OCI-LY1 (cell line): ENCODE results near the gene RPN2.

Experiments
- H2AFZ ChIP-seq: fragments of 200-600 bp; sonication (generic), shearing (Covaris generic); 2 replicates; pipeline ENCODE4 v1.6.0; 2014; ENCODE audit warnings: antibody characterized with exemption, mild to moderate bottlenecking, low read length
- H3F3A ChIP-seq: fragments of 200-600 bp; sonication (generic), shearing (Covaris generic); 2 replicates; pipeline ENCODE4 v1.6.0; 2014; ENCODE audit warnings: mild to moderate bottlenecking, antibody characterized with exemption, low read length, moderate library complexity; ENCODE audit not compliant: insufficient read depth
- H3K27ac ChIP-seq: fragments of 200-600 bp; sonication (generic); 2 replicates; pipeline ENCODE4 v1.5.1; 2014; ENCODE audit warnings: low read length, mixed run types, mild to moderate bottlenecking, low read depth; ENCODE audit not compliant: poor library complexity, severe bottlenecking
- H3K27me3 ChIP-seq: fragments of 200-600 bp; sonication (generic); 2 replicates; pipeline ENCODE4 v1.6.0; 2014; ENCODE audit warnings: antibody characterized with exemption, mild to moderate bottlenecking, low read length, moderate library complexity; ENCODE audit not compliant: insufficient read depth
- H3K36me3 ChIP-seq: fragments of 200-600 bp; sonication (generic); 2 replicates; pipeline ENCODE4 v1.6.1; 2014; ENCODE audit warnings: mild to moderate bottlenecking, antibody characterized with exemption, low read length, moderate library complexity, mixed read lengths; ENCODE audit not compliant: insufficient read depth
- H3K4me1 ChIP-seq: fragments of 200-600 bp; sonication (generic); 2 replicates; pipeline ENCODE4 v1.5.1; 2014; ENCODE audit warnings: mild to moderate bottlenecking, low read length, moderate library complexity; ENCODE audit not compliant: insufficient read depth, severe bottlenecking
- H3K4me2 ChIP-seq: fragments of 200-600 bp; sonication (generic), shearing (Covaris generic); 2 replicates; pipeline ENCODE4 v1.6.1; 2014; ENCODE audit warnings: low read length
- H3K4me3 ChIP-seq: fragments of 200-600 bp; sonication (generic); 2 replicates; pipeline ENCODE4 v1.5.1; 2014; ENCODE audit warnings: low read length, low read depth, mild to moderate bottlenecking, mixed read lengths; ENCODE audit not compliant: poor library complexity, severe bottlenecking
- H3K79me2 ChIP-seq: fragments of 200-600 bp; shearing (Covaris generic); 2 replicates; pipeline ENCODE4 v1.6.1; 2016; ENCODE audit warnings: mixed run types, low read length, mixed read lengths; ENCODE audit not compliant: insufficient read depth
- H3K9ac ChIP-seq: fragments of 200-600 bp; sonication (generic), shearing (Covaris generic); 2 replicates; pipeline ENCODE4 v1.6.1; 2014; ENCODE audit warnings: mild to moderate bottlenecking, low read length, mixed read lengths
- H3K9me2 ChIP-seq: fragments of 200-600 bp; sonication (generic), shearing (Covaris generic); 2 replicates; pipeline ENCODE4 v1.6.1; 2014; ENCODE audit warnings: low read depth, mild to moderate bottlenecking, low read length, mixed read lengths
- H3K9me3 ChIP-seq: fragments of 200-600 bp; shearing (Covaris generic); 2 replicates; pipeline ENCODE4 v1.6.1; 2014; ENCODE audit warnings: low read length, mixed read lengths
- H4K20me1 ChIP-seq: fragments of 200-600 bp; sonication (generic), shearing (Covaris generic); 2 replicates; pipeline ENCODE4 v1.6.0; 2016; ENCODE audit warnings: mild to moderate bottlenecking, low read length; ENCODE audit not compliant: insufficient read depth
- EZH2 ChIP-seq: fragments of 200-600 bp; sonication (generic), shearing (Covaris generic); IDR thresholded peaks from 2 replicates; pipeline ENCODE4 v1.8.0; 2017; ENCODE audit warnings: borderline replicate concordance, mixed run types, mild to moderate bottlenecking, antibody characterized with exemption, low read length, moderate library complexity, mixed read lengths
- TF ChIP-seq, protein P1 (sequence below): fragments of 200-600 bp; sonication (generic), shearing (Covaris generic); IDR thresholded peaks from 2 replicates; pipeline ENCODE4 v1.5.1; 2017; ENCODE audit warnings: mild to moderate bottlenecking, antibody characterized with exemption, low read length, moderate library complexity, mixed read lengths

RPN2 gene

DNA sequence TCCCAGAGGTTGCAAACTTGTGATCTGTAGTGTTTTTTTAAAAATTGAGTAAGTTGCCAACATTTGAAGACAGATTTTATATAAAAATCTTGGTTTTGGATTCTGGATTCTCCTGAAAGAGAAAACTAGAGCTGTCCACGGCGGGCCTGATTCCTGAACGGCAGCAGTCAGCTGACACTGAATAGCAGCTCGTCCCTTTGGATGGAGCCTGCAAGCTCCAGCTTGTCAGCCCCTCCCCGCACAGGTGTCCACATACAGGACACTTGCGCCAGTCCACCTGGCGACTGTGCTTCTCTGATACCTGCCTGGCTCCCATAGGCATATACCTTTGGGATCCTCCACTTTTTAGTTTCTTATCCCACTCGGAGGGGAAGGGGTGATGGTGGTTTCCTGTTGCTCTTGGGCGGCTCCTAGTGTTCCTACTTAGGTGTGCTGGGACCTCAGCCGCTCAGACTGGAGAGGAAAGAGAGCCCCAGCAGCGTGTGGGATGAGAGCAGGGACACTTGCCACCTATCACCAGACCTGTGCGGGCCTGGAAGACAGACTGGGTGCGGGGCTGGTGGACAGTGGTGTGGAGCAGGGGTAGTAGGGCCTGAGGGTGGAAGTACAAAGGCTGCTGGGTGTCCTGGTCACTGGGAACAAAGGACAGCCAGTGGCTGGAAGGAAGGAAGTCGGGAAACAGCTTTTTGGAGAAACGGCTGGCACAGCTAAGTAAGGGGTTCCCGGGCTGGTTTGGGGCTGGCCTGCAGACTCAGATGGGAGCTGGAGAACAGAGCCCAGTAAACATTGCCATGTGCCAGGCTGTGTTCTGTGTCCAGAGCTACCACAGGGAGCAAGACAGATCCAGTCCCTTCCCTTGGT is 64.2 kb downstream of the RPN2 start:
- no peak overlapping the region for H3K9ac ChIP-seq
- no peaks in the 10 kb centered on the region for H3F3A ChIP-seq
- H2AFZ ChIP-seq, result no peak overlapping the region
- no peak overlapping the region for H3K4me2 ChIP-seq
- no peaks in the 10 kb centered on the region for H3K27me3 ChIP-seq
- H3K79me2 ChIP-seq, result no peaks in the 10 kb centered on the region
- no peaks in the 10 kb centered on the region for H4K20me1 ChIP-seq
- H3K27ac ChIP-seq, result no peak overlapping the region
- H3K4me3 ChIP-seq, result no peak overlapping the region
- no peaks in the 10 kb centered on the region for H3K9me2 ChIP-seq
- H3K4me1 ChIP-seq, result no peaks in the 10 kb centered on the region
- H3K9me3 ChIP-seq, result no peaks in the 10 kb centered on the region
- peaks cover 56% of the 10 kb centered on the region for H3K36me3 ChIP-seq
- TF ChIP-seq, protein P1, sequence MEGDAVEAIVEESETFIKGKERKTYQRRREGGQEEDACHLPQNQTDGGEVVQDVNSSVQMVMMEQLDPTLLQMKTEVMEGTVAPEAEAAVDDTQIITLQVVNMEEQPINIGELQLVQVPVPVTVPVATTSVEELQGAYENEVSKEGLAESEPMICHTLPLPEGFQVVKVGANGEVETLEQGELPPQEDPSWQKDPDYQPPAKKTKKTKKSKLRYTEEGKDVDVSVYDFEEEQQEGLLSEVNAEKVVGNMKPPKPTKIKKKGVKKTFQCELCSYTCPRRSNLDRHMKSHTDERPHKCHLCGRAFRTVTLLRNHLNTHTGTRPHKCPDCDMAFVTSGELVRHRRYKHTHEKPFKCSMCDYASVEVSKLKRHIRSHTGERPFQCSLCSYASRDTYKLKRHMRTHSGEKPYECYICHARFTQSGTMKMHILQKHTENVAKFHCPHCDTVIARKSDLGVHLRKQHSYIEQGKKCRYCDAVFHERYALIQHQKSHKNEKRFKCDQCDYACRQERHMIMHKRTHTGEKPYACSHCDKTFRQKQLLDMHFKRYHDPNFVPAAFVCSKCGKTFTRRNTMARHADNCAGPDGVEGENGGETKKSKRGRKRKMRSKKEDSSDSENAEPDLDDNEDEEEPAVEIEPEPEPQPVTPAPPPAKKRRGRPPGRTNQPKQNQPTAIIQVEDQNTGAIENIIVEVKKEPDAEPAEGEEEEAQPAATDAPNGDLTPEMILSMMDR, result no peak
- no peak for TF ChIP-seq EZH2

DNA sequence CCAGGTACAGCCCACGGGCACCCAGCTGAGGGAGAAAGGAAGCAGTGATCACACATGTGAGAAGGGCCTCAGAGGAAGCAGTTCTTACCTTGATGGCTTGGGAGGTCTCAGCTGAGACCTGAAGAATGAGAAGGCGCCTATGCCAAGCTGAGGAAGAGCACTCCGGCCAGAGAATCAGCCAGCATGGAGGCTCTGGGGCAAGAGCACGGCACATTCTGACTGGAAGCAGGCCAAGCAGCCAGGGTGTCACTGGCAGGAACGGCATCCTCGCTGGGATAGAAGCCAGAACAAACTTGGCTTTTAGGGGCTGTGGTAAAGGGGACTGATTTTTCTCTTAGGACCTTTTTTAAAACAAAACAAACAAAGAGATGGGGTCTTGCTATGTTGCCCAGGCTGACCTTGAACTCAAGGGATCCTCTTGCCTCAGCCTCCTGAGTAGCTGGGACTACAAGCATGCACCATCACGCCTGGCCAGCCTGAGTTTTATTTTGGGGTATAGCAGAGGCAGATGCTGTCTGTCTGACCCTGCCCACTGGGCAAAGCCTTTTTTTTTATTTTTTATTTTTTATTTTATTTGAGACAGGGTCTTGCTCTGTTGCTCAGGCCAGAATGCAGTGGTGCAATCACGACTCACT is 64.9 kb downstream of the RPN2 start:
- H3K4me1 ChIP-seq, result no peaks in the 10 kb centered on the region
- H3K9me3 ChIP-seq, result no peaks in the 10 kb centered on the region
- H2AFZ ChIP-seq, result no peak overlapping the region
- H3K36me3 ChIP-seq, result peaks cover 49% of the 10 kb centered on the region
- no peak overlapping the region for H3K4me2 ChIP-seq
- H3F3A ChIP-seq, result no peaks in the 10 kb centered on the region
- no peaks in the 10 kb centered on the region for H3K9me2 ChIP-seq
- H3K27ac ChIP-seq, result no peak overlapping the region
- no peak overlapping the region for H3K4me3 ChIP-seq
- no peaks in the 10 kb centered on the region for H3K27me3 ChIP-seq
- H3K79me2 ChIP-seq, result no peaks in the 10 kb centered on the region
- no peaks in the 10 kb centered on the region for H4K20me1 ChIP-seq
- TF ChIP-seq, protein P1, result no peak
- TF ChIP-seq EZH2, result no peak
- H3K9ac ChIP-seq, result no peak overlapping the region

DNA sequence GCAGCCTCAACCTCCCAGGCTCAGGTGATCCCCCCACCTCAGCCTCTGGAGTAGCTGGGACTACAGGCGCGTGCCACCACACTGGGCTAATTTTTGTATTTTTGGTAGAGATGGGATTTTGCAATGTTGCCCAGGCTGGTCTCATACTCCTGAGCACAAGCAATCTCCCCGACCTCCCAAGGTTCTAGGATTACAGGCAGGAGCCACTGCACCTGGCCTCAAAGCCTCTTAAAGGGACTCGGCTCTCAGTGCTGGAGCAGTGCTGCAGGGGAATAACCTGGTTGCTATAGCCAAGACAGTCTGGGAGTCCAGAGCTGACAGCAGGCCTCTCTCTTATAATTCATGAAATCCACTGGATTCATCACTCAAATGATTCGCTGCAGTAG is 65.4 kb downstream of the RPN2 start:
- Histone ChIP-seq H3K9me3 (no peaks in the 10 kb centered on the region), H3K27me3 (no peaks in the 10 kb centered on the region), H3K4me2 (no peak overlapping the region), H3K9me2 (no peaks in the 10 kb centered on the region), H3F3A (no peaks in the 10 kb centered on the region), H3K4me3 (no peak overlapping the region), H3K36me3 (peaks cover 44% of the 10 kb centered on the region), H2AFZ (no peak overlapping the region), H4K20me1 (no peaks in the 10 kb centered on the region), H3K27ac (no peak overlapping the region), H3K4me1 (no peaks in the 10 kb centered on the region), H3K9ac (no peak overlapping the region), H3K79me2 (no peaks in the 10 kb centered on the region)
- no peak for TF ChIP-seq EZH2
- TF ChIP-seq, protein P1, result no peak
